H1 (cell line): Measurements from ENCODE around the gene IFT20. TPM values are rescaled to one million over a fixed set of nuclear protein-coding genes. Genes with fewer than 3 reads are reported as not detected.

Source experiments
- CTCF ChIA-PET: fragments of 300-600 bp; sonication (Branson Sonifier 250); formaldehyde crosslinking; loops from one replicate; lab custom pipeline; 2021; ENCODE audit not compliant: partially characterized antibody; lab: Charles Lee
- POLR2A ChIA-PET: fragments of 300-600 bp; sonication (Branson Sonifier 250); formaldehyde crosslinking; loops from one replicate; lab custom pipeline; 2021; ENCODE audit warnings: inconsistent platforms; ENCODE audit not compliant: partially characterized antibody; lab: Charles Lee
- DNase-seq, 2 experiments: peaks; one replicate each; pipeline versions ENCODE4 v3.0.0 to v3.0.0-alpha.2; 2010 to 2022; ENCODE audit warnings: low spot score in 2 of 2, low read depth in 1 of 2, mixed read lengths in 1 of 2
- FAIRE-seq: peaks from 2 replicates; lab custom pipeline; 2011; peaks lifted over from hg19 to GRCh38; lab: Jason Lieb, UNC
- H2AFZ ChIP-seq: 2 replicates; pipeline ENCODE4 v1.8.1; 2012; ENCODE audit warnings: low read length, inconsistent platforms
- H2AK5ac ChIP-seq: 2 replicates; pipeline ENCODE4 v1.6.1; 2013; ENCODE audit warnings: low read depth, low read length
- H2BK120ac ChIP-seq: replicated peaks from 2 replicates; pipeline ENCODE3; 2013; ENCODE audit warnings: low read depth, low read length, inconsistent platforms
- H2BK12ac ChIP-seq: 2 replicates; pipeline ENCODE4 v1.6.1; 2013; ENCODE audit warnings: low read depth, low read length
- H2BK15ac ChIP-seq: 2 replicates; pipeline ENCODE4 v1.6.1; 2013; ENCODE audit warnings: low read length
- H2BK20ac ChIP-seq: 2 replicates; pipeline ENCODE4 v1.6.1; 2013; ENCODE audit warnings: low read length
- H2BK5ac ChIP-seq: 2 replicates; pipeline ENCODE4 v1.6.1; 2013; ENCODE audit warnings: low read depth, low read length
- H3K14ac ChIP-seq: 2 replicates; pipeline ENCODE4 v1.6.1; 2013; ENCODE audit warnings: inconsistent platforms; ENCODE audit not compliant: insufficient read length
- H3K18ac ChIP-seq: 2 replicates; pipeline ENCODE4 v1.6.1; 2013; ENCODE audit warnings: low read length; ENCODE audit errors: extremely low read depth
- H3K23ac ChIP-seq: 2 replicates; pipeline ENCODE4 v1.6.1; 2013; ENCODE audit warnings: inconsistent platforms; ENCODE audit not compliant: insufficient read length
- H3K23me2 ChIP-seq: 2 replicates; pipeline ENCODE4 v1.6.1; 2013; ENCODE audit warnings: low read depth, low read length
- H3K27ac ChIP-seq: 2 replicates; pipeline ENCODE4 v1.6.1; 2011; ENCODE audit warnings: low read depth, low read length, inconsistent platforms
- H3K27me3 ChIP-seq, 4 experiments: replicated peaks in 1 of 4; 1 replicate in 1 of 4; 2 replicates in 3 of 4; pipeline versions ENCODE4 v1.6.1 to v1.8.1; 2011 to 2013; ENCODE audit warnings: low read length in 3 of 4, mild to moderate bottlenecking in 3 of 4, inconsistent platforms in 2 of 4, mixed read lengths in 2 of 4, moderate library complexity in 1 of 4; ENCODE audit not compliant: control insufficient read depth in 3 of 4, insufficient read depth in 3 of 4; ENCODE audit errors: extremely low read depth in 1 of 4
- H3K36me3 ChIP-seq, 4 experiments: 2 replicates each; pipeline versions ENCODE4 v1.6.1 to v1.8.1; 2011 to 2013; ENCODE audit warnings: mild to moderate bottlenecking in 4 of 4, low read length in 3 of 4, moderate library complexity in 2 of 4, control low read depth in 1 of 4, inconsistent platforms in 1 of 4; ENCODE audit not compliant: insufficient read depth in 4 of 4, control insufficient read depth in 2 of 4
- H3K4ac ChIP-seq: replicated peaks from 2 replicates; pipeline ENCODE3; 2013; ENCODE audit warnings: low read length, low read depth, mixed read lengths, inconsistent platforms; ENCODE audit not compliant: insufficient read length
- H3K4me1 ChIP-seq, 4 experiments: replicated peaks in 1 of 4; 1 replicate in 1 of 4; 2 replicates in 3 of 4; pipeline versions ENCODE4 v1.6.1 to v1.8.1; 2011 to 2013; ENCODE audit warnings: low read length in 3 of 4, inconsistent platforms in 2 of 4, mixed read lengths in 1 of 4; ENCODE audit not compliant: insufficient read depth in 4 of 4, control insufficient read depth in 3 of 4
- H3K4me2 ChIP-seq, 2 experiments: 2 replicates each; pipeline versions ENCODE4 v1.6.1 to v1.8.1; 2011 to 2013; ENCODE audit warnings: low read depth in 2 of 2, low read length in 2 of 2, control low read depth in 1 of 2, inconsistent platforms in 1 of 2, mild to moderate bottlenecking in 1 of 2; ENCODE audit not compliant: insufficient read depth in 1 of 2
- H3K4me3 ChIP-seq, 4 experiments: fragments of 200-600, 300-600 bp in 1 of 4; sonication (generic), shearing (Covaris generic), sonication (Bioruptor Twin) in 1 of 4; 2 replicates each; pipeline versions ENCODE4 v1.5.1 to v1.8.1; 2011 to 2016; ENCODE audit warnings: low read length in 4 of 4, low read depth in 3 of 4, control low read depth in 2 of 4, inconsistent platforms in 2 of 4, mild to moderate bottlenecking in 2 of 4, mixed read lengths in 1 of 4, moderate library complexity in 1 of 4; ENCODE audit not compliant: insufficient read depth in 2 of 4; ENCODE audit errors: extremely low read depth in 1 of 4
- H3K56ac ChIP-seq: replicated peaks from 2 replicates; pipeline ENCODE3; 2013; ENCODE audit warnings: low read depth, mild to moderate bottlenecking, mixed read lengths, low read length, inconsistent platforms; ENCODE audit not compliant: insufficient read length
- H3K79me1 ChIP-seq: 2 replicates; pipeline ENCODE4 v1.6.1; 2013; ENCODE audit warnings: low read depth, low read length, control low read depth
- H3K79me2 ChIP-seq, 2 experiments: 2 replicates each; pipeline versions ENCODE4 v1.6.1 to v1.8.1; 2012 to 2013; ENCODE audit warnings: low read length in 2 of 2, mild to moderate bottlenecking in 2 of 2, inconsistent platforms in 1 of 2; ENCODE audit not compliant: insufficient read depth in 2 of 2, control insufficient read depth in 1 of 2
- H3K9ac ChIP-seq, 4 experiments: replicated peaks in 1 of 4; 1 replicate in 1 of 4; 2 replicates in 3 of 4; pipeline versions ENCODE4 v1.6.1 to v1.8.1; 2011 to 2013; ENCODE audit warnings: low read depth in 3 of 4, low read length in 3 of 4, control low read depth in 2 of 4, mild to moderate bottlenecking in 2 of 4, moderate library complexity in 2 of 4, inconsistent platforms in 1 of 4; ENCODE audit errors: extremely low read depth in 1 of 4
- H3K9me3 ChIP-seq, 2 experiments: 2 replicates each; pipeline versions ENCODE4 v1.6.1 to v1.8.1; 2012 to 2013; ENCODE audit warnings: mild to moderate bottlenecking in 2 of 2, moderate library complexity in 2 of 2, control low read depth in 1 of 2, inconsistent platforms in 1 of 2, low read depth in 1 of 2, low read length in 1 of 2, mixed read lengths in 1 of 2; ENCODE audit not compliant: insufficient read depth in 2 of 2
- H4K20me1 ChIP-seq, 2 experiments: replicated peaks in 1 of 2; 2 replicates each; pipeline versions ENCODE3 to v1.8.1; 2011 to 2013; ENCODE audit warnings: inconsistent platforms in 2 of 2, low read length in 2 of 2, mild to moderate bottlenecking in 1 of 2; ENCODE audit not compliant: insufficient read depth in 2 of 2, control insufficient read depth in 1 of 2
- H4K5ac ChIP-seq: 2 replicates; pipeline ENCODE4 v1.6.1; 2013; ENCODE audit warnings: low read length, low read depth, mixed read lengths, inconsistent platforms; ENCODE audit not compliant: insufficient read length
- H4K8ac ChIP-seq: 2 replicates; pipeline ENCODE4 v1.8.0; 2013; ENCODE audit warnings: mild to moderate bottlenecking, moderate library complexity, low read length, inconsistent platforms; ENCODE audit not compliant: insufficient read depth; ENCODE audit errors: extremely low read depth
- H4K91ac ChIP-seq: replicated peaks from 2 replicates; pipeline ENCODE3; 2013; ENCODE audit warnings: low read length, mixed read lengths, inconsistent platforms; ENCODE audit not compliant: insufficient read length
- CBX8 ChIP-seq: fragments of 300-800, 300-1000 bp; sonication (generic); IDR thresholded peaks from 2 replicates; pipeline ENCODE4 v1.7.1; 2016; ENCODE audit warnings: low read depth, low read length, borderline replicate concordance
- PHF8 ChIP-seq: fragments of 200-600 bp; sonication (generic); conservative IDR thresholded peaks from 2 replicates; pipeline ENCODE4 v1.7.1; 2012; ENCODE audit warnings: low read depth, mild to moderate bottlenecking, inconsistent platforms, low read length, moderate library complexity
- TAF1 ChIP-seq: IDR thresholded peaks from 2 replicates; pipeline ENCODE4 v1.6.1; 2011; ENCODE audit warnings: mild to moderate bottlenecking, low read depth, low read length
- USF2 ChIP-seq: IDR thresholded peaks from 2 replicates; pipeline ENCODE4 v1.6.1; 2011; ENCODE audit warnings: low read length, improper control_type of control experiment
- WGBS, 2 experiments: shearing (Covaris generic) in 1 of 2; methylation state at CpG; one replicate each; pipeline versions ENCODE4 v1.1.6 to v1.1.7; 2013 to 2015; ENCODE audit warnings: low lambda C conversion rate in 2 of 2, mixed read lengths in 2 of 2, inconsistent platforms in 1 of 2, low coverage in 1 of 2, missing lambda C conversion rate in 1 of 2; ENCODE audit not compliant: insufficient replicate concordance in 2 of 2, insufficient coverage in 1 of 2, insufficient read length in 1 of 2; ENCODE audit errors: extremely low coverage in 1 of 2, missing lambda C conversion rate in 1 of 2; 5-methylcytosine and 5-hydroxymethylcytosine counted together
- polyA plus RNA-seq, 7 experiments: library from polyadenylated mRNA; depleted of rRNA in 3 of 7; stranded (reverse) in 5 of 7; unstranded in 2 of 7; fragments of >200 nt in 5 of 7; fragments of 200-250 nt in 2 of 7; gene quantifications; 1 replicate in 5 of 7; 2 replicates in 1 of 7; 4 replicates in 1 of 7; pipeline versions ENCODE4 v1.2.1 to v1.2.3, GENCODE V29; 2011 to 2013; ENCODE audit warnings: missing spikeins in 2 of 7, mixed read lengths in 2 of 7
- total RNA-seq: library from RNA; stranded (reverse); fragmentation: NEBNext Ultra II Directional; extraction: Animal tissue kit (Norgen Biotek cat#: 25700); gene quantifications from 2 replicates; pipeline ENCODE4 v1.2.1, GENCODE V29; 2021

Gene IFT20
- total and polyA plus RNA-seq, 2 of the 8 experiments (the other 6 are each of a cell fraction or from before 2014, with no cell fraction given) = 9.0 to 21.0 TPM

GRCh38 chr17:28363186-28363585 lies 27.9 kb upstream of the IFT20 start:
- ChIA-PET POLR2A (interaction anchor here (2.1 to 10.6 kb wide), 3 partner anchors 7 to 27 kb away, joined by 9 to 103 read pairs (median 14); partner anchors contain the start of genes IFT20, SARM1, SEBOX and TNFAIP1), CTCF (interaction anchor here (1.5 kb wide), 1 partner anchor 17 kb away, joined by 4 read pairs; no protein-coding TSS in a partner anchor)
- FAIRE-seq = no peak
- TF ChIP-seq CBX8 (no peak), TAF1 (no peak), USF2 (no peak), PHF8 (no peak)

More at GRCh38 chr17:28363186-28363585, 27.9 kb upstream of the IFT20 start:
- no peak for DNase-seq
- no peak overlapping the region for H3K23ac ChIP-seq
- H2AFZ ChIP-seq = no peak overlapping the region
- no peak overlapping the region for H4K8ac ChIP-seq
- H2BK20ac ChIP-seq = no peak overlapping the region
- WGBS, 2 experiments = 82% methylated on average over 5 of the region's 5 CpGs; no CpG with 5 or more reads in 1 of the 2 experiments
- H3K14ac ChIP-seq = no peak overlapping the region
- no peak overlapping the region for H3K56ac ChIP-seq
- no peak overlapping the region for H2BK5ac ChIP-seq
- H2BK12ac ChIP-seq = no peak overlapping the region
- H3K79me1 ChIP-seq = no peaks in the 10 kb centered on the region
- no peak overlapping the region for H2BK120ac ChIP-seq
- H4K91ac ChIP-seq = no peak overlapping the region
- H3K4me1 ChIP-seq = peaks cover 0 to 4% (median 3%) of the 10 kb centered on the region in 4 experiments; a peak in 4 of 7 replicates
- H3K79me2 ChIP-seq = peaks cover 0 to 4% of the 10 kb centered on the region in 2 experiments; a peak in 2 of 4 replicates
- H3K9ac ChIP-seq = no peak overlapping the region
- H3K23me2 ChIP-seq = 0 out of 2 replicates have a peak, but pooled peaks cover under 1% of the 10 kb centered on the region
- no peak overlapping the region for H3K27ac ChIP-seq
- no peak overlapping the region for H3K4me3 ChIP-seq
- H3K18ac ChIP-seq = no peak overlapping the region
- no peak overlapping the region for H3K4me2 ChIP-seq
- no peaks in the 10 kb centered on the region for H3K27me3 ChIP-seq
- H3K36me3 ChIP-seq = peaks cover 7 to 24% (median 19%) of the 10 kb centered on the region in 4 experiments; a peak in 7 of 8 replicates
- H2BK15ac ChIP-seq = no peak overlapping the region
- H3K4ac ChIP-seq = no peak overlapping the region
- no peak overlapping the region for H4K5ac ChIP-seq
- H2AK5ac ChIP-seq = no peak overlapping the region
- H4K20me1 ChIP-seq = no peaks in the 10 kb centered on the region
- no peaks in the 10 kb centered on the region for H3K9me3 ChIP-seq
